GM08714 (cell line): ENCODE data around the gene BCL6.
A peak's percentile ranks its signal among the peaks of the same experiment; 100 is the strongest.

Source experiments
- H3K4me3 ChIP-seq: fragments of 200-500 bp; sonication (Bioruptor generic); 2 replicates; pipeline ENCODE4 v1.5.1; 2014; ENCODE audit warnings: mild to moderate bottlenecking, low read length, inconsistent platforms
- ZNF274 ChIP-seq: IDR thresholded peaks from 2 replicates; pipeline ENCODE4 v1.6.1; 2012; ENCODE audit warnings: mild to moderate bottlenecking, low read depth, low read length

Gene BCL6

GRCh38 chr3:187745201-187746058, at the start of gene BCL6:
BCL6 (minus strand) TSS chr3:187745468; CDS start chr3:187733693, 11,775 bp downstream.
- no peak for TF ChIP-seq ZNF274
- peak within 1 kb of the TSS; percentile 51 for H3K4me3 ChIP-seq

DNA sequence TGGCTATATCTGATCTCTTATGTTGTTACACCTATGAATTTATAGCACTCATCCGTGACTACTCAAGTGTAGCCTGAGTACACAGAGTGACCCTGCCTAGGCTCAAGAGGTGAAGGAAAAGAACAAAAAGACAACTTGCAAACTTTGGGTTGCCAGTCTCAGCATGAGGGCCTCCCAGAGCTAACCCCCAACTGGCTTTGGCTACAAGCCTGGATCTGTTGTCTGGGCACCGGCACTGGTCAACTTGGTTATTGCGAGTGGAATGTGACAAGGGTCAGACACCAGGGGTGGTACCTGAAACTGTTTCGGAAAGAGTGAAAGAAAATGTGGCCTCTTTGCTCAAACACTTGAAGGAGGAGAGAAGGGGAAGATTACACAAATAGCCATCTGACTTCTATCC, 49.5 kb upstream of the BCL6 start:
- TF ChIP-seq ZNF274, result no peak
- H3K4me3 ChIP-seq, result no peak overlapping the region

DNA sequence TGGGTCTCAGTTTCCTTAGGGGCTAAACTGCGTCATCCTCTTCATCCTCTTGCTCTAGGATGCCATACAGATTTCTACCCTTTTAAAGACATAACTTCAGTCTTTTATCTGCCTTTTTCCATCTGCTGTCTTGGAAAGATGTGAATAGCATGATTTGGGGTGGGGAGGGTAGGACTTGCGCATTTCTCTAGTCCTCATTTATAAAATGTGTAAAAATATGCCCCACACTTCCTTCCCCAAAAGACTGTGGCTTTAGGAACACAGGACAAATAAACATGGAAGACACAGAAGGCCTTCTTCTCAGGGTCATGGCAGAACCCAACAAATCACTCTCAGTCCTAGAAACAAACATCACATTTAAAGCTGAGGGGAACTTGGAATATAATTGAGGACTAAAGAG, 48.4 kb upstream of the BCL6 start:
- TF ChIP-seq ZNF274, result no peak

GRCh38 chr3:187792521-187792920, 47.3 kb upstream of the BCL6 start:
- no peak for TF ChIP-seq ZNF274
- no peak overlapping the region for H3K4me3 ChIP-seq

More for the DNA sequence above, 48.4 kb upstream of the BCL6 start:
- no peak overlapping the region for H3K4me3 ChIP-seq

GRCh38 chr3:187789872-187790271, 44.6 kb upstream of the BCL6 start:
- H3K4me3 ChIP-seq, result no peak overlapping the region
- no peak for TF ChIP-seq ZNF274

DNA sequence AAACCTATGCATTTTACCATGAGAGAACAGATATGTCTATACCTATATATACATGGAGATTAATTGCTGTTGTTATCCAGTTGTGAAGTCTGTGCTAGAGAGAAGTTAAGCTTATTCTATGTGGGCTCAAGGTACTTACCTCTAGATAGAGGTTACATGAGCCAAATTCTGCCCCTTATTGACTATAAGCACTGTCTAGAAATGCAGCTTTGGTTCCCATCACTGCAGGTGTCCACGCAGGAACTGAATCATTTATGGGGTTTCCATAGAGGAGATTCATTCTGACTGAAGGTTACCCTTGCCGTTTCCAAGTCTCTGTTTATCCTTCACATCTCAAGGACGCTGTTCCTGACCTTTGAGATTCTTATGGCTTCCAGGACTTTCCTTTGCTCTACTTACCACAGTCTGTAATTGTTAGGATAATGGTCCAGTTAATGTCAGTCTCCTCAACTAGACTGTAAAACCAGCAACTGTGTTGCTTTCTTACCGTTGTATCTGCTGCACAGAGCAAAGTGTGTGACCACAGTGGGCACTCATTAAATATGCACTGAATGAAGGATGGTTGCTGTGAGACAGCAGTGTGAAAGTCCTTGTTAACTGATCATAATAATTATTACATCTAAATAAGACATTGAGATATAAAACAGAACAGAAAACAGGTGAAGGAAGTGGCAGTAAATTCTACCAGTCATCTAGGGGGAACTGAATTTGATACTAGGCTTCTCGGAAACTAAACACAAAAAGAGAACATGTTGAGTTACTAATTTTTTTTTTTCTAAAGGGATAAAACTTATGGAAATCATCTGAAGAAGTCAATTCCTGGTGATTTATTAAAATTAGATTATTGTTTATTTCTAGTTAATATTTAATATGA, 44.0 kb upstream of the BCL6 start:
- no peak overlapping the region for H3K4me3 ChIP-seq
- TF ChIP-seq ZNF274, result no peak

DNA sequence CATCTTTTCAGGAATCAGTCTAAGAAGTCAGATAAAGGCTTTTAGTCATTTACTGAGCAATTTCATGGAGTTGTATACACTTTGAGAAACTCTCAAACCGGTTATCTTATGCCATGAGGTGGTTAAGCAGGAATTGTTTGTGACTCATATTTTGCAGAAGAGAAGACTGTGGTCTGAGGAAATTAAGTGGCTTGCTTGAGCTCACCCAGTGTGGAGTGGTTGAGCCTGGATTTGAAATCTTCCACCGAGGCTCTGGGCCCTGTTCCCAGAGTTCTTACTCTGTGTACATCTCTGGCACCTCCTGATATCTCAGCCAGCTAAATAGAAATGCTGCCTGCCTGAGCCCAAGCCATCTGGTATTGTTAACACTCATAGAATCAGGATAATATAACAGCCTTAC, 37.8 kb upstream of the BCL6 start:
- H3K4me3 ChIP-seq, result no peak overlapping the region
- TF ChIP-seq ZNF274, result no peak

DNA sequence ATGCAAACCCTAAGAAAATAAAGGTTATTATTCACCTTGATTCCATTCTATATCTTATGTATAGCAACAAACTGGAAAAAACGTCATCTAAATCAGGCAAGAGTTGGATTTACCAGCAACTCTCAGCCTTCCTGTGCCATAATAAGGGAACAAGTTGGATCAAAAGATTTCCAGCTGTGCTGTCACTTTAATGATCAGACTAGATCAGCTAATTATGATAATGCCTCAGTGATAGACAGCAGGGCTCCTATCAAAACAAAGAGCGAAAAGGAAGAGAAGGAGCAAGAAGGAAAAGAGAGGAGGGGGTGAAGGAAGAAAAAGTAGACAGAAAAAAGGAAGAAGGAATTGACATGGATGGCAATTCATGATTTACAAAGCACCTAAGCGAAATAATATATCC, 36.7 kb upstream of the BCL6 start:
- TF ChIP-seq ZNF274, result no peak
- H3K4me3 ChIP-seq, result no peak overlapping the region

- H3K4me3 ChIP-seq, result no peak overlapping the region
- TF ChIP-seq ZNF274, result no peak
Observed at GRCh38 chr3:187781001-187781400, 35.7 kb upstream of the BCL6 start.

GRCh38 chr3:187778726-187779125, 33.5 kb upstream of the BCL6 start:
- no peak overlapping the region for H3K4me3 ChIP-seq
- no peak for TF ChIP-seq ZNF274

GRCh38 chr3:187777331-187777941, 32.2 kb upstream of the BCL6 start:
- no peak for TF ChIP-seq ZNF274
- H3K4me3 ChIP-seq, result no peak overlapping the region

GRCh38 chr3:187775549-187775948, 30.3 kb upstream of the BCL6 start:
- TF ChIP-seq ZNF274, result no peak
- no peak overlapping the region for H3K4me3 ChIP-seq

DNA sequence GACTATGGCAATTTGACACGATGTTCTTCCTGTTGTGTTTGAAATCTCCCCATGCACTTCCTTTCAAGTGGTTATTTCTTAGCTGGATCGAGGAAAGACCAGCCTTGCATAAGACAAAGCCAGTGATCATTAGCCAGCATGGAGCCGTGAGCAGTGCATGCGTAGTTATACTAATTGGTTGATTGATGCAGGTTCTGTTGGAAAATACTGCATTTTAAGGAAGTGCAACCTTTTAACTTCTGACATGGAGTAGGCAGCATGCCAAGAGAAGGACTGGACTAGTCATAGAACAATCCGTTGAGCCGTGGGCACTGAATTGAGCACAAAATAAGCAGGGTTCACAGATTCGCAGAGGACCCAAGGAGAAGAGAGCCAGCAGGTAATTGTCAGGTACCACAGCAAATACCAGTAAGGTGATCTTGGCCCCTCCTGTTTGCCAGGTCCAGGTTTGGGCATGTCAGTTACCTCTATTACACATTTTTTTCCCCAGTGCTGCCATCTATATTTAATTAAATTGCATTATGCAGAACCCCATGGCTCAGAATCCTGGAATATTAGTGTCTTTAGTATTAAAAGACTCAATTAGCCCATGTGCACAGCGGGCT, 29.0 kb upstream of the BCL6 start:
- TF ChIP-seq ZNF274, result no peak
- H3K4me3 ChIP-seq, result no peak overlapping the region
